HG03045 (cell line): Measurements from ENCODE around the gene CC2D2A.

Experiments
- ATAC-seq: cut with Tn5 transposase; IDR thresholded peaks from one replicate; pipeline ENCODE4 v1.9.1; 2021; ENCODE audit warnings: mild to moderate bottlenecking, moderate library complexity; ENCODE audit not compliant: unreplicated experiment

CC2D2A gene

DNA sequence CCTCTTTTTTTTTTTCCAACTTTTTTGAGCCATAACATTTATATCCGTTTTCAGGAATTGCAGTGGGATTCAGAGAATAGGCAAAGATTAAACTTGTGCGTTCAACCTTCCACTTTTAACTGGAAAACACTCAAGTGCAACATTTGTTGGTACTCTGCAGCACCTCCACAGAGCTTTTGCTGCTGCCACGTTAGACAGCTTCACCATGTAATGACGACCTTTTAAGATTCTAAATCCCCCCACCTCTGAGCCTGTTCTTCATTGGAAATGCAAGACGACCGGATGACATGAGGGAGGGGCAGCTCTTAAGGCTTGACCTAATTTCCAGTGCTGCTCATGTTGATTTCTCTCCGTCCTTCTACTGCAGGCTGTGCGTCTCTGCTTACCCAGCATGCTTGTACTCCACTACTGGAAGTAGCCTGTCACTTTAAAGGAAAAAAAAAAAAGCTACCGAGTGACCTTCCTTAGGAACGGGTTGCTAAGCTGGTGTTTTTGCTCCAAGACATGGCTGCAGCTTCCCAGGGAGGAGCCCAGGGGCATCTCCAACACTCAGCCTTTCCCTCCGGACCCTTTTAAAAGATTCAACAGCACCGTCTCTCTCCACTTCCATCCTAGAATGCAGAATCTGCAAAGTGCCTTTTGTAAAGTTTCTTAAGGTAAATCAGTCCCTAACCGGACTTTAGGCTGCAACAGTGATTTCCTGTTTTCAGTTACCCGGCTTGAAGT lies at the start of gene CC2D2A:
Gene CC2D2A (plus strand): TSS at position 481 of the 726 bp plus-strand sequence. CDS start 6,051 bp downstream, outside the sequence.
- no peak for ATAC-seq

DNA sequence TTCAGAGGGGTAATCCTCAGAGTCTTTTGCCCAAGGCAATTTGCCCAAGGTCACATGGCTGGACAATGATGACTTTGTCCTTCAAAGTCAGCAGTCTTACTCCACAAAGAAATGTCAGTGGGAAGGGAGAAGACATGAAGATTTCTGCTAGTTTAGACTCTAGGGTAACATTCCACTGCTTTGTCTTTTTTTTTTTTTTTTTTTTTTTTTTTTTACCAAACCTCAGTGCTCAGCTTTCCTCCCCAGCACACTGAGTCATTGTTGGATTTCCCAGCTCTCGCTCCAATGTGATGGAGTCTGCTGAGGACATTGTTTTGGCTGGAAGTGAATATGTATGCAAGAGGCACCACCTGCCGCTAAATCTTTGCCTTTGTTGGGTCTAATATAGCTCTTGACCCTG lies 49.0 kb upstream of the CC2D2A start:
- no peak for ATAC-seq

DNA sequence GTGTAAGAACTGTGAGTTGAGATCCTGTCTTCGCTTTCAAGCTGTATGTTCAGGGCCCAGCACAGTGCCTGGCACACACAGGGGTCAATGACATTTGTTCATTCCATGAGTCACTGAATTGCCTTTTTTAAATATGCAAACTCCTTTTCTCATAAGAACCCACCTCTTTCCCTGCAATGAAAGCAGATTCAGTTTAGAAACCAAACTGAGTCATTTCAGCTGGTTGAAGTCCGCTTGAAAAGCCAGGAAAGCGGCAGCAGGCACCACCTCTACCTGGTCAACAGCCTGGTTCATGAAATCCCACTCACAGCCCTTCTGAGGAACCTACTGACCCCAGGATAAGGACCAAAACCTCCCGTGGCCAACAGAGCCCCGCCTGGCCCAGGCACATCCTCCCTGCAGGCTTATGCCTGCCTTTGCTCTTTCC lies 46.4 kb upstream of the CC2D2A start:
- ATAC-seq, result peak; percentile 72

DNA sequence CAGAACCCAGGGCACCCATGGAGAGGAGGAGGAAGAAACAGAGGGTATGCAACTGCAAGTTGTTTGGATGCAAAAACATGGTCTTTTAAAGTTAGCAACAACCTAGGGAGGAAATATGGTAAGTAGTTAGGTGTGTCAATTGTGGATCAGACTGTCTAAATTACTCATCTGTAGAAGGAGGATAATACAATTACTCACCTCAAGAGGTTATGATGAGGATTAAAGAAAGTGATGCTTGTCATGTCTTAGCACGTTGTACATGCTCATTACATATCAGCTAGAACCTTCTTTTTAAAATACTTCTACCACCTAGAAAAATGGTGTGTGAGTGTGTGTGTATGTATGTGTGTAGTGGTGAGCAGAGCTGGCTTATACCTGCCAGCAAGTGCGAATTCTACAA lies 44.2 kb upstream of the CC2D2A start:
- no peak for ATAC-seq

DNA sequence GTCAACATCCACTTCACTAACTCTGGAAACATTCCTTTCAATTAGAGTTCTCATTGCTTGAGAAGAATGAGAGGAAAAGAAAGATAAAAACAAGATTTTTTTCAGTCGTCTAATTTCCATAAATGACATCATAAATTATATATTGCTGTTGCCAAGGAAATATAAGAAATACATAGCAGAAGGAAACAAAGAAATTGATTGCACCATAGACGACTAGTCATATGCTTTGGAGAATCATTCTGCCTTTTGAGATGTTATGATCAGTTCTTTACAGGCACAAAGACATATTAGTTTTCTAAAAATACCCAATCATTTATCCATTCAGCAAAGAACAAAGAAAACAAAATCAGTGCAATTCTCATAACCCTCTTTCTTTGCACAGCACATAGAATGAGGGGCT lies 42.5 kb upstream of the CC2D2A start:
- ATAC-seq, result no peak

DNA sequence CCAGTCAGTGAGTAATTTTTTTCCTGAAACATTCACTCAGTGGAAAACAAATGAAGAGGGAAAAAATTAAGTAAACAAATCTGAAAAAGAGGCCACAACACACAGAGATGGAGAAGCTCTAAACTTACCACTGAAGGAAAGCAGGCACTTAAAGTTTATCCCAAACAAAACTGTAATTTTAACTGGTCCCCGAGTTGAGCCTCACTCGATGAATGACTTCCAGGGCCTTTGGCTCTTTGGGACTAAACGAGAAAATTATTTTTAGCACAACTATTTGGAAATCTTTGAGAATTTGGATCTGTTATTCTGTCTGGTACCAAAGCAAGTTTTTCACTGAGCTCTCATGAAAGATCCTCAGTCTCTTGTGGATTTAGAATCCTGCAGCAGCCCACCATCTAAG lies 42.0 kb upstream of the CC2D2A start, which contains the start of gene C1QTNF7:
Gene C1QTNF7 (plus strand): TSS at position 333 of the 400 bp plus-strand sequence. CDS start 7,711 bp downstream, outside the sequence.
- ATAC-seq, result no peak

DNA sequence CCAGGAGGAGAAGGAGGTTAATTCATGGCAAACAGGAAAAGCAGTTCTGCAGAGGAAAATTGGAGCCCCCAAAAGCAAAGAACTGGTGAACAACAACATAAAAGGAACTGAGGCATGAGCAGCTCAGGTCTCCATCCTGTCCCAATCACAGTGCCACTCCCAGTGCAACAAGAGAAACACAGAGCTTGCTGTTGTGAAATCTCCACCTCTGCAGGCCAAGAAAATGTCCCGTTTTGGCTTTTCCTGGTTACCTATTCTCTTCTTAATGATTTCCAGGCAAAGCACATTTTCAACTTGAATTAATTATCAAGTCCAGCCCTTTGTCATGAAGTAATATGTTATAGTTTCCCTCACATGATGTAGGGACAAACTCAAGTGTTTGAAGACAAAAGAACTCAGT lies 41.1 kb upstream of the CC2D2A start:
- no peak for ATAC-seq

DNA sequence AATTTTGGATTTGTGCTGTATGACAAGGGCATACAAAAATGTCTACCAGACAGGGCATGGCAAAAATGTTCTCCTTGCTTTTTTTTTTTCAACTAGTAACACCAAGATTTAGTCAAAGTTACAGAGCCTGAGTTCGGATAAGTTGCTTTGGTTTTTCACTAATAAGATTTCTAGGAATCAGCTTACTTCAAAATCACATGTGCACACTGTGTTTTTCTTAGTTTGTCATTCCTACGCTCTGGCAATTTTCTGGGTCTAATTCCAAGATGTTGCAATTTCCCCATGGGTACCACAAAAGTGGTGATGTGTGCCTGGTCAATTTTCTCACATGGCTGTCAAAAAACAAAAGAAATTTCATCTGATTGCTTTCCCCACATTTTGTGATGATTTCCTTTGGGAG lies 35.6 kb upstream of the CC2D2A start:
- ATAC-seq, result no peak

DNA sequence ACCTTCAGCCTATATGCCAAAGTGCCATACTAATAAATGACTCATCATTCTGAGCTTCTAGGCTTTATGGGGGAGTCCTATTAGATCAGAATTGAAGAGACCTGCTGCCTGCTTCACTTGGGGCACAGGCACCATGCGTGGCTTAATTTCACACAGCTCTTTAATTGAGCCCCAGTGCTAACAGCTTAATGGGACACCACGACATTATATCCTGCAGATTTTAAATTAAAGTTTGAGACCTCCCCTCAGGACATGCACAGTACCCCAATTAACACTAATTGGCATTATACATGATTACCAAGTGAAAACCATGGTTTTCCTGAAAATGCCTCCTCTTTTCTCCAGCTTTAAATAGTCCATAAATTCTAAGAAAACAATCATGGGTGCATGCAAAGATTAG lies 35.0 kb upstream of the CC2D2A start:
- no peak for ATAC-seq

DNA sequence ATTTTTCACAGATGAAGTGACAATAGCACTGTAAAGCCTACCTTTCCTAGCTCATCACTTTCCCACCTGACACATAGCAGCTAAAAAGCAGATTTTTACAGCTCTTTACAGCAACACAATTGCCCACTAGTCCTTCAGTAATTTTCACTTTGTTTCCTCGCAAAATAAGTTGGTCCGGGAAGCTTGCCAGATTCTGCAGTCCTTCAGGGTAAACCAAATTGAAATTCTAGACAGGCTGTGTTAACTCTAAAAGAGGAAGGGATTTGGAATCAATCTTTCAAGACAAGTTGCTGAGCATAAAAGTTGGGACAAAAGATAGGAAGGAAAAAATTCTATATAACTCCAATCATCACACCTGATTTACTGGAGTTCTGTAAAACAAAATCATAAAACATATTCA lies 33.2 kb upstream of the CC2D2A start:
- ATAC-seq, result no peak

DNA sequence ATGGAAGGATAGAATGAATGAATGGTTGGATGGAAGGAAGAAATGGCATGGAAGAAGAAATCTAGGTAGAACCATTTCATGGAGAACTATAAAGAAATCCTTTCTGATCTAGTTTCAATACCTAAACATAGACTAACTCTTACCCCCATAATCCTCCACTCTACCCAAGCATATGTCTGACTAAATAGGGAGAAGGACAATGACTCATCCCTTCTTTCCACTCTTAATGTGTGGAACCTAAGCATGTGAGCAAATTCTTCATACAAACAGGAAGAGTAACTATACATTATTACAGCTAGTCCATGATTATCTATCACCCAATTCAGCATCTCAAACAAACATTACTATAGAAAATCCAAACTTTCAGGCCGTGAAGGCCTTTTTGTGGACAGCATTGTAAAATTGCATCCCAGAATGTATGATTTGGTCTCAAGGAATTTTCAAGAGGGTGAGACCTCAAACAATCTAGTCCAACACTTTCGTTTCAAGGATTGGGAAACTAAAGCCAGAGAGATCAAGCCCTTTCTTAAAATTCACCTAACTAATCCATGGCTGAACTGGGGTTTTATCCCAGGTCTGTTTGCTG lies 30.6 kb upstream of the CC2D2A start:
- no peak for ATAC-seq

DNA sequence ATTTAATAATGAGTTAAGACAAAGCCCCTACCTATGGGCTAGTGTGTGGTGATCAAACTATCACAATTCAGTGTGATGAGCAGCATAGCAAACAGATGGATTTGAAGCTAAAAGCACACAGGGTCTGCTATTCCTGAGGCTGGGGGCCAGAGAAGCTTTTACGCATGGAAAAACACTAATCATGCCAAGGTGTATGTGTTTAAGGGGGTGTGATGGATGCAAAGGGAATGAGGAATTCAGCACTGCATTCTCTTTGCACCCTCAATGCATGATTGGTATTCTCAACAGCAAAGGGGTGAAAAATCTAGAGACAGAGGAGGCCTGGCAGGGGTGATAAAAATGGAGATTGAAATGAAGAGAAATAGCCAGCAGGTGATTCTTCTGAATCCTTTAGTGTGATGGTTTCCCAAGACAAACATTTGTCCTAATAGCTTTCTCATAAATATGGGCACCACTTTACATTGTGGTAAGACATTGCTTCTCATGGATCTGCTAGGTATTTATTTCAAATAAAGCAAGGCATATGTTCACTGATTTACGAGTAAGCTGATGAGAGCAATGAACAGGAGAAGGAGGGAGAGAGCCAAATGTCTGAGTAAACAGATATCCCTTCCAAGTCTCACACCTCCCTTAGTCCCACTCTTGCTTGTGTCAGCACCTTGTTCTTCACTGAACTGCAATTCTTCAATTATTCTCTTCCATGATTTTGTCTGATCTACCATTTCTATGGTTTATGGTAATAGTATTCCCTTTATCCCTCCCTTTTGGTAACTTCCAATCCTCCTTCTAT lies 26.1 kb upstream of the CC2D2A start:
- no peak for ATAC-seq

DNA sequence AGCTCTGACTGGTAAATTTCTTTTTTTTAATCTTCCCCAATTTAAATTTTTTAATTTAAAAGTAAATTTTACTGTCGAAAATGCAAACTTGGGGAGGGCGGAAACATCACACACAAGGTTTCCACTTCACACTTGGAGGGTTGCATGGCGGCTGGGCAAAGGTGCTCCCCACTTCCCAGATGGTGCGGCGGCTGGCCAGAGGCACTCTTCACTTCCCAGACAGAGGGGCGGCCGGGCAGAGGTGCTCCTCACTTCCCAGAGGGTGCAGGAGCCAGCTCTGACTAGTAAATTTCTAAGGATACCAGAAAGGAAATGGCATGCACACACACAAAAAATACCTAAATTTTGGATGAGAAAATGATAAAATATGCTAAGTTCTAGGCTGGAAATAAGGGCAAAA lies 25.4 kb upstream of the CC2D2A start:
- no peak for ATAC-seq

DNA sequence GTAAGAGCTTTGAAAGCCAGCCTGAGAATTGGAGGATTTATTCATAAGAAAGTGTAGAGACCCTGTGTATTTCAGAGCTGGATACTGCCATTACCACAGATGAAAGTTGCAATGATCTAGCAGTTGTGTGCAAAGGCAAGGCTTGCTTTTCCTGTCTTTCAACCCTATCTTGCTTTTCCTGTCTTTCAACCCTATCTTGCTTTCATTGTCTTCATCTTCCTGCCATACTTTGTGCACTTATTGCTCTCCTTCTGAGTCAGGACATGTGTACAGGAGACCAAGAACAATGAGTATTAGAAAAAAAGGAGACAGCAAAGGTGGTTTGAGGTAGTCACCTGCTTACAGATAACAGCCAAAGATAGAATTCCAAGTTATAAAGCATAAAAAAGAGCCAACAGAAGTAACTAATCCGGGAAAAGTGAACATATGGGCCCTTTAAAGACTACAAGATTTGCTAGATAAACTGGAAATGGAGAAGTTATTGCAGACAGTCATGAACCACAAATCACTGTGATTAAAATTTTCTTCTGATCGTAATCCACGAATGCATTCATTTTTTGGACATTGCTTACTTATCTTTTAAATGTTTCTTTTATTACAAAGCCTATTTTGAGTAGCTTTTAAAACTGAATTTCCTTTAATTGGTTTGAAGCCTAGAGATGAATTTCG lies 24.7 kb upstream of the CC2D2A start:
- no peak for ATAC-seq

DNA sequence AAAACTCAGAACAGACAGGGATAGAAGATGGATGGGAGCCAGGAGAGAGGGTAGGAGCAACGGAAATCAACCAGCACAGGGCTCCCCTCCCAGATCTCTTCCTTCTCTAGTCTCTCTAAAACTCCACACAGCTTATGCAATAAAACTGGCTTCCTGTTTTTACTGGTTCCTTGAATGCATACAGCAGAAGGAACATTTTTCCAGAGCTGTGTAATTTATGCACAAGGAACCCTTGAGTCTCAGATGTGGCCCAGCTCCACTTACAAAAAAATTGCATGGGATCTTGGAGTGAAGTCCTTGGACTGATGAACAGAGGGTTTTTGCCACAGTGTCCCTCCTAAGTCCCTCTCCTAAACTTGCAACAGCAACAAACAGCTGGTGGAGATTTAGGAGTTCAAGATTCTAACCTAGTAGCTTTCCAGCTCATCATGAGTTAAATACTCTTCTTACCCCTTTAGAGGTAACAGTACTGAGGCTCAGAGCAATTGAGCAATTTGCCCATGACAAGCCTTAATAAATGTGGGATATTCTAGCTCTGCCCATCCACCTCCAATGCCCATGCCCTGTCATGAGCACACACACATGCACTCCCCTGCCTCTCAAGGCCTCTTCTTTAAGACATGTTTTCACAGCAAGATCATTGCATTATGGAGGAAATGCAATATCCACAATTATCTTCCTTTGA lies 18.4 kb upstream of the CC2D2A start:
- ATAC-seq, result no peak

DNA sequence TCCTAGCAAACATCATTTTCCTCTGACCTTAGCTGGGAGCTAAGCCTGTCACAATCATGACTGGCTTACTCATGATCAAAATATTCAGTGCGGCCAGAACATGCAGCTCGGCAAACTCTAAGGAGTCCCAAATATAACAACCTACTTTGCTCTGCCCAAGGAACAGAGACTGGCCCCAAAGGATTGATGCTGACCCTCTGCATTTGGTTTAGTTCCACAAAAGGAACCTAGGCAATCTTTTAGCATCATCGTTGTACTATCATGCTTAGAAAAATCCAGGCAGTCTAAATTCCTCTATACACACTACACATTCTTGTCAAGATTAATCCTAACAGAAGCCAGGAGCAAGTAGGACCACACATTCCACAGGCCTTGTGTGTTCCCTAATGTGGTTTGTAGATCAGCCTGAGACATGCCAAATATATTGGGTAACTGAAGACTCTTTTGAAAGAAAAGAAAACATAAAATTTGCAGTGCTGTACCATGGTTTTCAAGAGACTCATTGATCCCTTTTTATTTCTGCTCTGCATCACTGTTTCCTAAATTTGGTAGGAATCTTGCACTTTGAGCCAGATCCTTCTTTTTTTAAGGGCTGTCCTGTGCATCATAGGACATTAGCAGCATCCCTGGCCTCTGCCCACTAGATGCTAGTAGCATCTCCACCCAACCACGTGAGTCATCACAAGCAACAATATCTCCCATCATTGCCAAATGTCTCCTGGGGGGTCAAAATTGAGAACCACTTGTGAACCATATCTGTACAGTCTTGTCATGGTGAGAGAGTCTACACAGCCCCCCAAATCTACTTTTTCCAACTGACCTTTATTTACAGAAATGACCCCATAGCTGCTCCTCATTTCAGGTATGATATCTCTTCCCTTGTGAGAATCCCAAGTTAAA lies 17.6 kb upstream of the CC2D2A start:
- no peak for ATAC-seq

DNA sequence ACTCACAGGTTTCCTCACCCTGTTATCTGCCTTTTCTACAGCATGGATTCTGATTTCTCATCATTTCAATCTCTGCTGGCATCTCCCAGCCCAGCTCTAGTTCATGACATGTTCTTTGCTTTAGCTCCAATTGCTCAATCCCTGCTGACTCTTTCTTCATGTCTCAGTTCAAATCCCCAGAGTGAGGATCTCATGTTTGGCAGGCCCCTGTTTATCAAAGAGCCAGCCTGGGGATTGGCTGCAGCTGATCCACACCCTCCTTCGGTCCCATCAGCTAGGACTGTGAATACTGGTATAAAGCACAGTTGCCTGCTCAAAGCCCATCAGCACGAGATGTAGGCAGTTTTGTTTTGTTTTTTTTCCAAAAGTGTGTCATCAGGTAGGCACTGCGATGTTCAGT lies 14.4 kb upstream of the CC2D2A start:
- ATAC-seq, result no peak

DNA sequence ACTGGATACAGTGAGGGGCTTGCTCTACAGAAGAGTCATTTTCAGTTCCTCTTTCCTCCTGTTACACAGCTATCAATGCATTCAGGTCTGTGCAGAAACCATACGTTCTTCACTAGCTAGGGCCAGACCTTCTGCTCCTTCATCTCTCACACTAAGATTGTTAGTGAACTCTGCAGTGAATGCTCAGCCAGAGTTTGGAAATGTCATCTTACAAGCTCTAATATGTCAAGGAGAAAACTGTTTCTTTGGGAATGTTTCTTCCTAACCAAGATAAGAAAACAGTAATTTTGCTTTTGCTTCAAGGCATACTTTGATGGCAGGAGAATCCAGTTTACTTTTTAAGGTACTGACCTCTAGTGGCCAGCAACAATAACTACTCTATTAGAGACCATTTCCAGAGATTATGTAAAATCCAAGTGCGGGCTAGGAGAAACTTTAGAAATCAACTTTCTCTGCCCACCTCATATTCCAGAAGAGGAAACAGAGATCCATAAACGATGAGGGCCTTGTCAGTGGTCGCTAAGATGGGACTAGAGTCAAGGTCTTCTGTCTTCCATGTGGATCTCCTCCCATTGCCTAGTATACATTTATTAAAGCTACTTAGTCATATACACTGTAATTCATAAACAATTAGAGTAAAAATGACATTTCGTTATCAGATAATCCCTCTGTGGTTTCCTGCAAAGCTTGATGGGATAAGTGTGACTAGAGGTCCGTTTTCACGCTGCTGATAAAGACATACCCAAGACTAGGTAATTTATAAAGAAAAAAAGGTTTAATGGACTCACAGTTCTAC lies 12.1 kb upstream of the CC2D2A start:
- peak; percentile 90 for ATAC-seq

DNA sequence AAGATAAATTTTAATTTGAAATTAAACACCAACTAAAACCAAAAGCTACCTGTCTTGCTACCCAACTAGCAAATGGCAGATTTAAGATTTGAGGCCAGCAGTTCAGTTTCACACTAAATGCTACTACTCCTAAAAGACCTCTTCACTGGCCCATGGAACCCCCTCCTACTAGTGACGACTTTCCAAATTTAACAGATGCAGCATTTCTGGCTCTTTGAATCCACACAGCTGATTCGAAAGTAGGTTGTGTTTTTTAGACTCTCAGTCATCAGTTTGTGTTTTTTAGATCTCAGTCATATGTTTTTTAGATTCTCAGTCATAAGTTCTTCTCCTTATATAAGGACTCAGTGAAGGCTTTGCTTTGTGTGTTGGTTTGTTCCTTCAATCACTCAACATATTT lies 11.1 kb upstream of the CC2D2A start:
- no peak for ATAC-seq
